ENCODE measurements around the gene SEMA3D.

DNA sequence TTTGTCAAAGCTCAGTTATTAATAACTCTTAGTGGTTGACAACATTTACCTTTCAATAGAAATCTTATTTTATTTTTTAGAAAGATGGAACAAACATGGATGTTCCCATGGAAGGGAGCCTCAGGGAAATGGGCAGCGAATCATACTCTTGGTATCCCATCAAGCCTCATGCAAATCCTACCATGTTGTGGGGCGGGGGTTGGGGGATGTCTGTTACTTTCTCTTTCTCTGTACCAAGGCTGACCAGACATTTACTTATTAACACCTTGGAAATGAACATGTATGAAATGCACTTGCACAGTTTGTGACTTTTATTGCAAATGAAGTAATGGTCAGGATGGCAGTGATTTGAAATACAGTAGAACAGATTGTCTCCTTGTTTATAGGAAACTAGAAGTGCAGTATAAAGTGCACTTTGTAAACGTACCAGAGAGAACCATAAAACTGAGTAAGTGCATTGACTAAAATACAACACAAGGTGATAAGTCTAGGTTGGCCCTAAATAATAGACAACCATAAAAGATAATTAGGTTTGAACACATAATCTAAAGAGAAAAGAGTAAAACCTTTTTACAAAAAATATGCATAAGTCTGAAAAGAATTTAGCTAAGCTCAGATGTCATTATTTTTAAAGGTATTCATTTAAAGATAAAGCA is 32.4 kb downstream of the SEMA3D start:
- TF ChIP-seq, protein P1, sequence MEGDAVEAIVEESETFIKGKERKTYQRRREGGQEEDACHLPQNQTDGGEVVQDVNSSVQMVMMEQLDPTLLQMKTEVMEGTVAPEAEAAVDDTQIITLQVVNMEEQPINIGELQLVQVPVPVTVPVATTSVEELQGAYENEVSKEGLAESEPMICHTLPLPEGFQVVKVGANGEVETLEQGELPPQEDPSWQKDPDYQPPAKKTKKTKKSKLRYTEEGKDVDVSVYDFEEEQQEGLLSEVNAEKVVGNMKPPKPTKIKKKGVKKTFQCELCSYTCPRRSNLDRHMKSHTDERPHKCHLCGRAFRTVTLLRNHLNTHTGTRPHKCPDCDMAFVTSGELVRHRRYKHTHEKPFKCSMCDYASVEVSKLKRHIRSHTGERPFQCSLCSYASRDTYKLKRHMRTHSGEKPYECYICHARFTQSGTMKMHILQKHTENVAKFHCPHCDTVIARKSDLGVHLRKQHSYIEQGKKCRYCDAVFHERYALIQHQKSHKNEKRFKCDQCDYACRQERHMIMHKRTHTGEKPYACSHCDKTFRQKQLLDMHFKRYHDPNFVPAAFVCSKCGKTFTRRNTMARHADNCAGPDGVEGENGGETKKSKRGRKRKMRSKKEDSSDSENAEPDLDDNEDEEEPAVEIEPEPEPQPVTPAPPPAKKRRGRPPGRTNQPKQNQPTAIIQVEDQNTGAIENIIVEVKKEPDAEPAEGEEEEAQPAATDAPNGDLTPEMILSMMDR (IDR thresholded peaks at IDR 0.05), result no peak
- no peak for TF ChIP-seq POLR2A (IDR thresholded peaks at IDR 0.05)

Measured in esophagus squamous epithelium (tissue), 4 donors.